Mucosa of descending colon (tissue), 3 donors: Measurements from ENCODE around the gene ATP8A1. TPM values are rescaled to one million over a fixed set of nuclear protein-coding genes. Genes with fewer than 3 reads are reported as not detected.
"Not testable (repeated sequence)": the region's sequence is repeated elsewhere in the genome, so short reads cannot be mapped to it uniquely, and the experiment has no call there.

ENCODE experiments used
- ATAC-seq: fragments of 200-7000 bp; cut with Tn5 transposase; one replicate; pipeline ENCODE4 v1.9.1; 2020; ENCODE audit warnings: mild to moderate bottlenecking, moderate library complexity
- DNase-seq, 3 donors: peaks; one replicate each; pipeline ENCODE4 v3.0.0-alpha.2; 2020
- H3K36me3 ChIP-seq: fragments of 200-600 bp; one replicate; pipeline ENCODE4 v1.8.0; 2021; ENCODE audit warnings: low read depth, mild to moderate bottlenecking
- H3K4me1 ChIP-seq: fragments of 200-600 bp; one replicate; pipeline ENCODE4 v1.8.0; 2021; ENCODE audit warnings: low read depth, mild to moderate bottlenecking
- H3K4me3 ChIP-seq: fragments of 200-600 bp; one replicate; pipeline ENCODE4 v1.8.0; 2021; ENCODE audit warnings: mild to moderate bottlenecking
- H3K9me3 ChIP-seq: fragments of 200-600 bp; one replicate; pipeline ENCODE4 v1.8.0; 2021; ENCODE audit warnings: mild to moderate bottlenecking
- intact Hi-C, 2 donors: fragments of 100-400 bp; cut with DNase I in 1 of 2; cut with micrococcal nuclease in 1 of 2; formaldehyde crosslinking; loops; one replicate each; pipeline versions ENCODE4 v1.11.0 to v1.11.1; 2022; cut with DNase I, micrococcal nuclease
- total RNA-seq, 3 donors: library from RNA; stranded (reverse); fragmentation: NEBNext Ultra II Directional in 2 of 3; extraction: Animal tissue kit (Norgen Biotek cat#: 25700) in 2 of 3; gene quantifications; one replicate each; pipeline versions ENCODE4 v1.2.1 to v1.2.4, GENCODE V29; 2021 to 2023
- TF ChIP-seq, protein P1 (sequence below): fragments of 200-600 bp; IDR thresholded peaks from one replicate; pipeline ENCODE4 v1.8.0; 2022; ENCODE audit warnings: antibody characterized with exemption, mild to moderate bottlenecking
- donor health status: DM: no; HTN: no; CAD: no; lungs with moderate emphysema.
- donor health status: DM: no; HTN: no; CAD: no.
- donor health status: DM: no; HTN: yes; CAD: no.

The ATP8A1 gene
- total RNA-seq, 3 donors from 2014 or later = 40.3 to 92.0 (median 41.1) TPM

- Histone ChIP-seq H3K9me3 (no peaks in the 10 kb centered on the region), H3K4me3 (no peak overlapping the region), H3K36me3 (no peaks in the 10 kb centered on the region), H3K4me1 (peaks cover 6% of the 10 kb centered on the region)
- intact Hi-C loops = no loop called here
- no peak for DNase-seq
- no peak for ATAC-seq
- TF ChIP-seq, protein P1, sequence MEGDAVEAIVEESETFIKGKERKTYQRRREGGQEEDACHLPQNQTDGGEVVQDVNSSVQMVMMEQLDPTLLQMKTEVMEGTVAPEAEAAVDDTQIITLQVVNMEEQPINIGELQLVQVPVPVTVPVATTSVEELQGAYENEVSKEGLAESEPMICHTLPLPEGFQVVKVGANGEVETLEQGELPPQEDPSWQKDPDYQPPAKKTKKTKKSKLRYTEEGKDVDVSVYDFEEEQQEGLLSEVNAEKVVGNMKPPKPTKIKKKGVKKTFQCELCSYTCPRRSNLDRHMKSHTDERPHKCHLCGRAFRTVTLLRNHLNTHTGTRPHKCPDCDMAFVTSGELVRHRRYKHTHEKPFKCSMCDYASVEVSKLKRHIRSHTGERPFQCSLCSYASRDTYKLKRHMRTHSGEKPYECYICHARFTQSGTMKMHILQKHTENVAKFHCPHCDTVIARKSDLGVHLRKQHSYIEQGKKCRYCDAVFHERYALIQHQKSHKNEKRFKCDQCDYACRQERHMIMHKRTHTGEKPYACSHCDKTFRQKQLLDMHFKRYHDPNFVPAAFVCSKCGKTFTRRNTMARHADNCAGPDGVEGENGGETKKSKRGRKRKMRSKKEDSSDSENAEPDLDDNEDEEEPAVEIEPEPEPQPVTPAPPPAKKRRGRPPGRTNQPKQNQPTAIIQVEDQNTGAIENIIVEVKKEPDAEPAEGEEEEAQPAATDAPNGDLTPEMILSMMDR = no peak
Observed at GRCh38 chr4:42391981-42392380, 264.9 kb downstream of the ATP8A1 start.

GRCh38 chr4:42391355-42391664 lies 265.6 kb downstream of the ATP8A1 start:
- intact Hi-C loops = no loop called here
- TF ChIP-seq, protein P1 = no peak
- H3K4me3 ChIP-seq = no peak overlapping the region
- DNase-seq (no peak), ATAC-seq (no peak)
- H3K4me1 ChIP-seq = no peaks in the 10 kb centered on the region
- H3K9me3 ChIP-seq = no peaks in the 10 kb centered on the region
- no peaks in the 10 kb centered on the region for H3K36me3 ChIP-seq

DNA sequence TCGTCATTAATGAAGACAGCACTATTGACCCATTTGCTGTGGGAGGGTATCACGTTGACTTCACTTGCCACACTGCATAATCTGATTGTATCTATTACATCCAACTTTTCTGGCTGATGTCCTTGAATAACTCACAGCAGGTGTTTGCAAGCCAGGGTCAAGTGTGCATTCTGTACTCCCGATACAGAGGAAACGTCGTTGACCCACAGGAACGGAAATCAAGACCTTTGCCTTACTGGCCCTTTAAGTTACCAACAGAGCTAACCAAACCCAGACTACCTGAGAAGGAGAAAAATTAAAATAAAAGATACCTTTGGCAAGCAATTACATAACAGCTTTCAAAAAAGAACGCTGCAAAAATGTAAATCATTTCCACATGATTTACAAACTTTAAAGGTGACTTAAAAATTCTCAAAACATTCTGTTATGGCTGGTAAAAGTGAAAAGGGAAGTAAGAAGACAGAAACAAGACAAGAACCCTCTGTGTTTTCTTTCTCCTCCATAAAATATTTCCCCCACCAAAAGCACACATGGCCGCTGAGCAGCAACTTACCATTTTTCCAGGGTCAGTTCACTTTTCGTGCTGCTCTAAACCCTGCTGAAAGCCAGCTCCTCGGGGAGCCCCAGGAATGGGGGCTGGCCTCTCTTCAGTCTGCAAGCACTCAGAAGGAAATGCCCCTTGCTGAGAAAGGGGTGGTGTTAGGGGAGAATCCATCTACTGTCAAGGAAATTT lies 266.1 kb downstream of the ATP8A1 start:
- Histone ChIP-seq H3K36me3 (no peaks in the 10 kb centered on the region), H3K4me1 (no peaks in the 10 kb centered on the region), H3K9me3 (no peaks in the 10 kb centered on the region), H3K4me3 (no peak overlapping the region)
- DNase-seq = no peak
- intact Hi-C loops = no loop called here
- no peak for ATAC-seq
- TF ChIP-seq, protein P1 = no peak

DNA sequence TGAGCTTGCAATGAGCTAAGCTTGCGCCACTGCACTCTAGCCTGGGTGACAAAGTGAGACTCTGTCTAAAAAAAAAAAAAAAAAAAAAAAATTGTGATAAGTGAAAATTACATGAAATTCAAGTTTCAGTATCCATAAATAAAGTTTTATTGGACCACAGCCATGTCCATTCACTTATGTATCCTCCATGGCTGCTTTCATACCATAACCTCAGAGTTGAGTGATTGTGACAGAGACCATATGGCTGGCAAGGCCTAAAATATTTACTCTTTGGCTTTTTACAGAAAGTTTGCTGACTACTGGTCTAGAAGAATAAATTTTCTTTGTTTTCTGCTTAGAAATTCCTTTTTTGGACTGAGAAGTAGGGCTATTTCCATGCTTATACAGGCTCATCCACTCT lies 271.4 kb downstream of the ATP8A1 start:
- ATAC-seq = no peak

GRCh38 chr4:42381666-42382065 lies 275.2 kb downstream of the ATP8A1 start:
- intact Hi-C loops = no loop called here
- ATAC-seq (no peak), DNase-seq (no peak)
- TF ChIP-seq, protein P1 = no peak
- H3K9me3 ChIP-seq = no peaks in the 10 kb centered on the region
- no peaks in the 10 kb centered on the region for H3K4me1 ChIP-seq
- H3K36me3 ChIP-seq = no peaks in the 10 kb centered on the region
- H3K4me3 ChIP-seq = no peak overlapping the region

More for the DNA sequence above, 271.4 kb downstream of the ATP8A1 start:
- H3K36me3 ChIP-seq = no peaks in the 10 kb centered on the region
- H3K9me3 ChIP-seq = no peaks in the 10 kb centered on the region
- intact Hi-C loops = no loop called here
- H3K4me3 ChIP-seq = no peak overlapping the region
- TF ChIP-seq, protein P1 = no peak
- no peaks in the 10 kb centered on the region for H3K4me1 ChIP-seq
- DNase-seq = no peak

DNA sequence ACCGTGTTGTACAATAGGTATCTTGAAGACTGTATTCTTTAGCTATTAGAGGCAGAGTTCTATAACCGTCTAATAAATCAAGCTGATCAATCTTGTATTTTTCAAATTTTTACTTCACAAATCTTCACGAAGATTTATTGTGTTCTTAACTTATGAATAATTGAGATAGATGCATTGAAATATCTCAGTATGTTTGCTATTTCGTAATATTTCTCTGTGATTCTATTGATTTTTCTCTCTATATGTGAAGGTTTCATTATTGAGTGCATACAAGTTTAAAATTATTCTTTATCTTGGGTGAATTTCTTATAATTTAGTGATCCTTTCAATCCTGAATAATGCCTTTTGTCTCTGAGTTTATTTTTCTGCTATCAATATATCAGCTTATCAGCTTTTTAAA lies 279.4 kb downstream of the ATP8A1 start:
- no peaks in the 10 kb centered on the region for H3K9me3 ChIP-seq
- no peaks in the 10 kb centered on the region for H3K36me3 ChIP-seq
- no peak overlapping the region for H3K4me3 ChIP-seq
- no peaks in the 10 kb centered on the region for H3K4me1 ChIP-seq
- DNase-seq = no peak
- ATAC-seq = no peak
- TF ChIP-seq, protein P1 = no peak
- intact Hi-C loops = no loop called here

GRCh38 chr4:42372303-42372702 lies 284.6 kb downstream of the ATP8A1 start:
- H3K4me1 ChIP-seq, ATAC-seq, H3K4me3 ChIP-seq, DNase-seq, intact Hi-C loops, H3K9me3 ChIP-seq, H3K36me3 ChIP-seq: not testable (repeated sequence)
